K562 (cell line): ENCODE results near the gene DNAJC6. TPM values are rescaled to one million over a fixed set of nuclear protein-coding genes. Genes with fewer than 3 reads are reported as not detected.

ENCODE experiments used
- CAMTA2 ChIP-seq: fragments of 250-450 bp; sonication (Bioruptor Pico); conservative IDR thresholded peaks from 2 replicates; pipeline ENCODE4 v1.5.1; 2022
- CBX1 ChIP-seq: sonication (generic); IDR thresholded peaks from 2 replicates; pipeline ENCODE4 v1.6.1; 2016; ENCODE audit warnings: antibody characterized with exemption, low read depth, mild to moderate bottlenecking
- CBX2 ChIP-seq: fragments of 200-600 bp; sonication (generic); IDR thresholded peaks from one replicate; pipeline ENCODE4 v1.6.1; 2012; ENCODE audit warnings: mild to moderate bottlenecking, low read length, inconsistent platforms; ENCODE audit not compliant: insufficient read depth, poor library complexity, severe bottlenecking
- CHAMP1 ChIP-seq: fragments of 450-650 bp; IDR thresholded peaks from 2 replicates; pipeline ENCODE4 v1.6.1; 2016; ENCODE audit warnings: mild to moderate bottlenecking
- CHCHD3 ChIP-seq: fragments of 250-450 bp; sonication (Bioruptor Pico); IDR thresholded peaks from 2 replicates; pipeline ENCODE4 v2.1.2; 2022; ENCODE audit warnings: mild to moderate bottlenecking
- CREB1 ChIP-seq, 2 experiments: sonication (generic) in 1 of 2; formaldehyde crosslinking in 1 of 2; IDR thresholded peaks; 2 replicates each; pipeline versions ENCODE4 v1.6.1 to v1.8.0; 2012 to 2022; ENCODE audit warnings: inconsistent platforms in 1 of 2, mild to moderate bottlenecking in 1 of 2, missing genetic modification reagents in 1 of 2, moderate library complexity in 1 of 2
- DDX20 ChIP-seq: fragments of 450-650 bp; IDR thresholded peaks from 2 replicates; pipeline ENCODE4 v1.6.1; 2016; ENCODE audit warnings: missing genetic modification characterization, low read depth, mild to moderate bottlenecking, missing compliant biosample characterization, moderate library complexity
- FOXA3 ChIP-seq, 2 experiments: fragments of 450-650 bp in 1 of 2; sonication (generic) in 1 of 2; formaldehyde crosslinking; IDR thresholded peaks in 1 of 2; conservative IDR thresholded peaks in 1 of 2; 2 replicates each; pipeline versions ENCODE4 v1.4.0 to v1.8.0; 2020 to 2022; ENCODE audit warnings: mild to moderate bottlenecking in 2 of 2, missing genetic modification reagents in 1 of 2
- FOXM1 ChIP-seq, 2 experiments: fragments of 450-650 bp in 1 of 2; sonication (generic) in 1 of 2; formaldehyde crosslinking in 1 of 2; IDR thresholded peaks; 2 replicates each; pipeline versions ENCODE4 v1.6.1 to v1.9.0; 2017 to 2022; ENCODE audit warnings: low read depth in 2 of 2, mild to moderate bottlenecking in 2 of 2, missing genetic modification reagents in 1 of 2, moderate library complexity in 1 of 2
- HDAC8 ChIP-seq: fragments of 450-650 bp; IDR thresholded peaks from 2 replicates; pipeline ENCODE4 v1.6.1; 2016; ENCODE audit warnings: mild to moderate bottlenecking, missing genetic modification characterization, moderate library complexity, missing compliant biosample characterization
- HLTF ChIP-seq: fragments of 450-650 bp; IDR thresholded peaks from 2 replicates; pipeline ENCODE4 v1.6.1; 2016
- IRF1 ChIP-seq: sonication (generic); formaldehyde crosslinking; IDR thresholded peaks from 2 replicates; pipeline ENCODE4 v1.8.0; 2022; ENCODE audit warnings: missing genetic modification reagents, mild to moderate bottlenecking, borderline replicate concordance
- KHSRP ChIP-seq: fragments of 450-650 bp; IDR thresholded peaks from 2 replicates; pipeline ENCODE4 v1.6.1; 2017
- MED1 ChIP-seq: sonication (generic); formaldehyde crosslinking; IDR thresholded peaks from 2 replicates; pipeline ENCODE4 v1.8.1; 2023; ENCODE audit warnings: missing genetic modification reagents, borderline replicate concordance
- MEF2D ChIP-seq: conservative IDR thresholded peaks from 2 replicates; pipeline ENCODE4 v1.6.1; 2016; ENCODE audit warnings: low read depth, missing genetic modification characterization, missing compliant biosample characterization
- MYNN ChIP-seq, 2 experiments: sonication (generic); formaldehyde crosslinking in 1 of 2; IDR thresholded peaks; 2 replicates each; pipeline versions ENCODE4 v1.5.0 to v1.6.1; 2016 to 2020; ENCODE audit warnings: antibody characterized with exemption in 1 of 2, missing genetic modification reagents in 1 of 2
- NR3C1 ChIP-seq: sonication (generic); formaldehyde crosslinking; IDR thresholded peaks from 2 replicates; pipeline ENCODE4 v1.8.1; 2022; ENCODE audit warnings: missing genetic modification reagents
- PATZ1 ChIP-seq: fragments of 250-450 bp; sonication (Bioruptor Pico); IDR thresholded peaks from 2 replicates; pipeline ENCODE4 v1.5.0; 2020; ENCODE audit warnings: mild to moderate bottlenecking, borderline replicate concordance
- PHTF2 ChIP-seq: fragments of 250-450 bp; sonication (Bioruptor Pico); IDR thresholded peaks from 2 replicates; pipeline ENCODE4 v1.5.0; 2021; ENCODE audit warnings: mild to moderate bottlenecking
- RBFOX2 ChIP-seq: fragments of 200-400 bp; formaldehyde crosslinking; IDR thresholded peaks from 2 replicates; pipeline ENCODE4 v1.6.1; 2017; ENCODE audit warnings: low read depth, mild to moderate bottlenecking, low read length, moderate library complexity
- RFX7 ChIP-seq: fragments of 250-450 bp; sonication (Bioruptor Pico); IDR thresholded peaks from 2 replicates; pipeline ENCODE4 v1.5.1; 2021; ENCODE audit warnings: mild to moderate bottlenecking
- U2AF1 ChIP-seq: fragments of 200-400 bp; formaldehyde crosslinking; optimal IDR thresholded peaks from 2 replicates; pipeline ENCODE3; 2017; ENCODE audit warnings: mild to moderate bottlenecking, low read depth, low read length, moderate library complexity
- polyA plus RNA-seq, 8 experiments: library from polyadenylated mRNA; depleted of rRNA in 4 of 8; stranded (reverse) in 5 of 8; unstranded in 3 of 8; fragments of >200 nt; fragmentation: Nextera tagmentation in 2 of 8; fragmentation: Illumina TruSeq in 1 of 8; extraction: Ambion mirVana in 2 of 8; extraction: Trizol in 1 of 8; gene quantifications; 2 replicates each; pipeline versions ENCODE4 v1.2.1 to v1.2.3, GENCODE V29; 2011 to 2014; ENCODE audit warnings: inconsistent platforms in 1 of 8, missing spikeins in 1 of 8
- total RNA-seq, 7 experiments: library from RNA; depleted of rRNA in 6 of 7; stranded (reverse); fragments of >200 nt in 6 of 7; fragmentation: Illumina TruSeq in 2 of 7; extraction: Trizol in 2 of 7; gene quantifications; 2 replicates each; pipeline versions ENCODE4 v1.2.1 to v1.2.3, GENCODE V29; 2011 to 2021; ENCODE audit warnings: low replicate concordance in 1 of 7

Gene DNAJC6
- total and polyA plus RNA-seq, 9 of the 15 experiments (the other 6 are each of a cell fraction or from before 2014, with no cell fraction given), result 6.7 to 78.7 (median 28.0) TPM

GRCh38 chr1:65420590-65421350, 111.4 kb downstream of the DNAJC6 start, which contains the start of the genes LEPR and LEPROT (continued):
- TF ChIP-seq RFX7 (CRISPR knock-in tag) (no peak), PATZ1 (CRISPR knock-in tag) (no peak), HLTF (no peak), DDX20 (no peak), KHSRP (no peak), MEF2D (tag) (no peak), CBX1 (no peak), RBFOX2 (peak; percentile 93), U2AF1 (peak; percentile 27), MED1 (CRISPR knock-in tag) (no peak), FOXA3 (CRISPR knock-in tag; conservative IDR thresholded peaks at IDR 0.05 in 1 of 2, IDR thresholded peaks at IDR 0.05 in 1 of 2) (no peak), NR3C1 (no peak), FOXM1 (IDR thresholded peaks at IDR 0.05; ENCODE audit: low read depth) (no peak), FOXM1 (CRISPR knock-in tag; IDR thresholded peaks at IDR 0.05; ENCODE audit: low read depth) (no peak), IRF1 (0 out of 2 replicates have a peak, but pooled peaks have one; percentile 66), CHAMP1 (no peak), HDAC8 (tag) (no peak), CAMTA2 (no peak), CREB1 (IDR thresholded peaks at IDR 0.05) (no peak), CREB1 (CRISPR knock-in tag; IDR thresholded peaks at IDR 0.05) (no peak), CBX2 (no peak), CHCHD3 (no peak), MYNN (IDR thresholded peaks at IDR 0.05) (no peak), MYNN (CRISPR knock-in tag; IDR thresholded peaks at IDR 0.05) (no peak), PHTF2 (no peak)
